Kidney glomerular epithelial cell (primary cell): ENCODE results near the gene CREB5.

ENCODE experiments used
- DNase-seq: peaks from one replicate; lab custom pipeline; 2025; lab: John Stamatoyannopoulos, UW

Gene CREB5

GRCh38 chr7:28611399-28611897, 199.1 kb downstream of the CREB5 start:
- peak; percentile 50 for DNase-seq

GRCh38 chr7:28613262-28613661, 200.9 kb downstream of the CREB5 start:
- no peak for DNase-seq

- DNase-seq, result no peak
Measured at GRCh38 chr7:28615091-28615490, 202.8 kb downstream of the CREB5 start.

GRCh38 chr7:28617308-28617880, 205.1 kb downstream of the CREB5 start:
- DNase-seq, result no peak

- DNase-seq, result no peak
Measured at GRCh38 chr7:28618383-28618782, 206.1 kb downstream of the CREB5 start.

GRCh38 chr7:28619256-28619655, 206.9 kb downstream of the CREB5 start:
- DNase-seq, result no peak

GRCh38 chr7:28621369-28621841, 209.1 kb downstream of the CREB5 start:
- no peak for DNase-seq

- DNase-seq, result peak; percentile 62
Measured at GRCh38 chr7:28623105-28623730, 210.9 kb downstream of the CREB5 start.

- no peak for DNase-seq
Measured at GRCh38 chr7:28623863-28624262, 211.5 kb downstream of the CREB5 start.

GRCh38 chr7:28625432-28625831, 213.1 kb downstream of the CREB5 start:
- DNase-seq, result no peak

- no peak for DNase-seq
Measured at GRCh38 chr7:28626221-28626620, 213.9 kb downstream of the CREB5 start.

GRCh38 chr7:28626624-28627262, 214.4 kb downstream of the CREB5 start:
- no peak for DNase-seq

- DNase-seq, result no peak
Measured at GRCh38 chr7:28627263-28627653, 214.9 kb downstream of the CREB5 start.

- DNase-seq, result no peak
Measured at GRCh38 chr7:28627896-28628295, 215.6 kb downstream of the CREB5 start.

GRCh38 chr7:28629216-28629842, 217.0 kb downstream of the CREB5 start:
- no peak for DNase-seq

- no peak for DNase-seq
Measured at GRCh38 chr7:28630350-28630749, 218.0 kb downstream of the CREB5 start.

- no peak for DNase-seq
Measured at GRCh38 chr7:28631995-28632394, 219.7 kb downstream of the CREB5 start.

- DNase-seq, result no peak
Measured at GRCh38 chr7:28638914-28639313, 226.6 kb downstream of the CREB5 start.

GRCh38 chr7:28640001-28640400, 227.7 kb downstream of the CREB5 start:
- no peak for DNase-seq

- no peak for DNase-seq
Measured at GRCh38 chr7:28641752-28642545, 229.6 kb downstream of the CREB5 start.

GRCh38 chr7:28643188-28643569, 230.9 kb downstream of the CREB5 start:
- DNase-seq, result peak; percentile 19
